B cell (primary cell): ENCODE measurements around the gene DGAT2. TPM values are rescaled to one million over a fixed set of nuclear protein-coding genes. Genes with fewer than 3 reads are reported as not detected.

Experiments used
- ATAC-seq: fragments of 200-7000 bp; cut with Tn5 transposase; one replicate; pipeline ENCODE4 v1.10.0; 2021; ENCODE audit warnings: low read depth, mild to moderate bottlenecking, moderate number of reproducible peaks, moderate library complexity
- CTCF ChIA-PET: fragments of 350-600 bp; sonication (Branson Sonifier 250); formaldehyde crosslinking; loops from one replicate; lab custom pipeline; 2021; ENCODE audit warnings: antibody characterized with exemption, inconsistent platforms; lab: Charles Lee
- POLR2A ChIA-PET: fragments of 350-600 bp; sonication (Branson Sonifier 250); formaldehyde crosslinking; loops from one replicate; lab custom pipeline; 2021; ENCODE audit warnings: antibody characterized with exemption; lab: Charles Lee
- DNase-seq: peaks from one replicate; pipeline ENCODE4 v3.0.0; 2013
- H2AFZ ChIP-seq: 2 replicates; pipeline ENCODE4 v1.6.1; 2012; ENCODE audit warnings: mild to moderate bottlenecking, low read depth, low read length; ENCODE audit not compliant: insufficient read depth, poor library complexity, severe bottlenecking
- H3K27ac ChIP-seq, 2 donors: 1 replicate in 1 of 2; 2 replicates in 1 of 2; pipeline ENCODE4 v1.5.1; 2012 to 2013; ENCODE audit warnings: low read length in 2 of 2, mild to moderate bottlenecking in 2 of 2, moderate library complexity in 1 of 2
- H3K27me3 ChIP-seq, 4 experiments: fragments of 200-600 bp in 1 of 4; sonication (generic) in 1 of 4; replicated peaks in 1 of 4; 1 replicate in 2 of 4; 2 replicates in 2 of 4; pipeline versions ENCODE4 v1.6.1 to v1.7.0; 2013 to 2016; ENCODE audit warnings: low read length in 3 of 4, mild to moderate bottlenecking in 2 of 4, mixed read lengths in 1 of 4, moderate library complexity in 1 of 4; ENCODE audit not compliant: insufficient read depth in 4 of 4, control insufficient read depth in 3 of 4; ENCODE audit errors: control extremely low read depth in 1 of 4
- H3K36me3 ChIP-seq, 2 experiments: replicated peaks in 1 of 2; 1 replicate in 1 of 2; 2 replicates in 1 of 2; pipeline versions ENCODE4 v1.6.1 to v1.7.1; 2013; ENCODE audit warnings: low read length in 1 of 2; ENCODE audit not compliant: insufficient read depth in 2 of 2, control insufficient read depth in 1 of 2; ENCODE audit errors: control extremely low read depth in 1 of 2, extremely low read depth in 1 of 2
- H3K4me1 ChIP-seq, 2 donors: fragments of 200-600 bp in 1 of 2; sonication (generic) in 1 of 2; 1 replicate in 1 of 2; 2 replicates in 1 of 2; pipeline versions ENCODE4 v1.5.1 to v1.6.1; 2013 to 2017; ENCODE audit warnings: low read length in 2 of 2; ENCODE audit not compliant: control insufficient read depth in 2 of 2, insufficient read depth in 2 of 2
- H3K4me2 ChIP-seq: replicated peaks from 2 replicates; pipeline ENCODE3; 2012; ENCODE audit warnings: mild to moderate bottlenecking, low read depth, low read length; ENCODE audit not compliant: poor library complexity, severe bottlenecking
- H3K4me3 ChIP-seq, 5 experiments: fragments of 200-600 bp in 1 of 5; sonication (generic) in 1 of 5; 1 replicate in 3 of 5; 2 replicates in 2 of 5; pipeline versions ENCODE4 v1.5.1 to v1.7.0; 2011 to 2016; ENCODE audit warnings: low read length in 4 of 5, mild to moderate bottlenecking in 4 of 5, low read depth in 2 of 5, control low read depth in 1 of 5, moderate library complexity in 1 of 5; ENCODE audit not compliant: insufficient read depth in 1 of 5; ENCODE audit errors: control extremely low read depth in 1 of 5, extremely low read depth in 1 of 5
- H3K79me2 ChIP-seq: fragments of 200-600 bp; sonication (generic); one replicate; pipeline ENCODE4 v1.6.0; 2016; ENCODE audit warnings: low read length; ENCODE audit not compliant: control insufficient read depth, insufficient read depth
- H3K9ac ChIP-seq: fragments of 200-600 bp; sonication (generic); 2 replicates; pipeline ENCODE4 v1.6.1; 2017; ENCODE audit warnings: mild to moderate bottlenecking, low read length, moderate library complexity
- H3K9me3 ChIP-seq, 3 donors: one replicate each; pipeline versions ENCODE4 v1.6.1 to v1.7.1; 2013; ENCODE audit warnings: low read length in 2 of 3; ENCODE audit not compliant: control insufficient read depth in 2 of 3, insufficient read depth in 1 of 3; ENCODE audit errors: control extremely low read depth in 1 of 3
- H4K20me1 ChIP-seq: 2 replicates; pipeline ENCODE4 v1.6.0; 2012; ENCODE audit warnings: mild to moderate bottlenecking, low read length; ENCODE audit not compliant: insufficient read depth, control insufficient read depth, poor library complexity, severe bottlenecking
- H3K27ac Mint-ChIP-seq: one replicate; pipeline ENCODE4 v1.8.0; 2021; ENCODE audit warnings: mixed read lengths
- H3K27me3 Mint-ChIP-seq: one replicate; pipeline ENCODE4 v1.8.0; 2021; ENCODE audit warnings: mixed read lengths
- H3K4me1 Mint-ChIP-seq: one replicate; pipeline ENCODE4 v1.8.0; 2021; ENCODE audit warnings: mixed read lengths
- H3K4me3 Mint-ChIP-seq: one replicate; pipeline ENCODE4 v1.8.0; 2021; ENCODE audit warnings: mixed read lengths
- H3K9me3 Mint-ChIP-seq: one replicate; pipeline ENCODE4 v1.8.0; 2022; ENCODE audit warnings: mixed read lengths; ENCODE audit not compliant: insufficient read depth
- EZH2 ChIP-seq: IDR thresholded peaks from 2 replicates; pipeline ENCODE4 v1.6.1; 2012; ENCODE audit warnings: borderline replicate concordance, low read depth, mild to moderate bottlenecking, moderate library complexity, low read length; ENCODE audit not compliant: insufficient read depth, poor library complexity, severe bottlenecking
- WGBS: methylation state at CpG from one replicate; pipeline ENCODE4 v1.1.5; 2013; ENCODE audit warnings: missing lambda C conversion rate; ENCODE audit not compliant: insufficient coverage; 5-methylcytosine and 5-hydroxymethylcytosine counted together
- intact Hi-C: fragments of 100-400 bp; cut with micrococcal nuclease; formaldehyde crosslinking; loops from one replicate; pipeline ENCODE4 v1.10.0; 2022
- polyA plus RNA-seq: library from polyadenylated mRNA; depleted of rRNA; stranded (reverse); fragments of >200 nt; gene quantifications from 2 replicates; pipeline ENCODE4 v1.2.3, GENCODE V29; 2012
- total RNA-seq, 2 donors: library from RNA; stranded (reverse); fragments of 120-200 nt in 1 of 2; gene quantifications; 1 replicate in 1 of 2; 2 replicates in 1 of 2; pipeline versions ENCODE4 v1.2.3 to v1.2.4, GENCODE V29; 2013 to 2022
- TF ChIP-seq, protein P1 (sequence below): fragments of 200-600 bp; IDR thresholded peaks from one replicate; pipeline ENCODE4 v1.8.0; 2022; ENCODE audit warnings: antibody characterized with exemption, mild to moderate bottlenecking

DGAT2 gene
- total and polyA plus RNA-seq, 2 donors (not counting 1 experiment from before 2014, with no cell fraction given), result 5.8 to 6.5 TPM

DNA sequence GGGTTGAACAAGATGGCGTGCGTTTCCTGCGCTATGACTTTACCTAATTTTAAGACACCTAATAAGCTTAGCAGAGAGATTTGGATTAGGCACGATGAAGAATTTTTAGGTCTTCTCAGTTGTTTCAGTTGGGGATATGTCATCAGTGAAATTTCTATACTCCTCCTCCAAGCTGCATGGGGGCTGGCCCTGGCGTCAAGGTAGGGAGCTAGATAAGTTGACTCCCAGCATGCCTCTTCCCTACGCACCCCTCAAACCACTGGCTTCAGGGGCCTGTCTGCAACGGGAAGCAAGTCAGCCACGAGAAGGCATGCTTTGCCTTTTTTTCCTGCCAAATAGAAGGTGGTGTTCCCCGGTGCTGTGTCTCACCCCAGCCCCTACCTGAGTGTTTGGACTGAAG, 13.3 kb downstream of the DGAT2 start:
- peaks cover 32% of the 10 kb centered on the region for H3K4me1 Mint-ChIP-seq
- H3K9ac ChIP-seq, result no peak overlapping the region
- no peak overlapping the region for H3K27ac Mint-ChIP-seq
- DNase-seq (no peak), ATAC-seq (no peak)
- intact Hi-C loops, result no loop called here
- 90% methylated on average over 5 of the region's 9 CpGs for WGBS
- H2AFZ ChIP-seq, result no peak overlapping the region
- ChIA-PET CTCF (interaction anchor here (1.5 kb wide), 1 partner anchor 22 kb away, joined by 4 read pairs; no protein-coding TSS in a partner anchor), POLR2A (no interaction called here)
- no peak for TF ChIP-seq EZH2
- TF ChIP-seq, protein P1, sequence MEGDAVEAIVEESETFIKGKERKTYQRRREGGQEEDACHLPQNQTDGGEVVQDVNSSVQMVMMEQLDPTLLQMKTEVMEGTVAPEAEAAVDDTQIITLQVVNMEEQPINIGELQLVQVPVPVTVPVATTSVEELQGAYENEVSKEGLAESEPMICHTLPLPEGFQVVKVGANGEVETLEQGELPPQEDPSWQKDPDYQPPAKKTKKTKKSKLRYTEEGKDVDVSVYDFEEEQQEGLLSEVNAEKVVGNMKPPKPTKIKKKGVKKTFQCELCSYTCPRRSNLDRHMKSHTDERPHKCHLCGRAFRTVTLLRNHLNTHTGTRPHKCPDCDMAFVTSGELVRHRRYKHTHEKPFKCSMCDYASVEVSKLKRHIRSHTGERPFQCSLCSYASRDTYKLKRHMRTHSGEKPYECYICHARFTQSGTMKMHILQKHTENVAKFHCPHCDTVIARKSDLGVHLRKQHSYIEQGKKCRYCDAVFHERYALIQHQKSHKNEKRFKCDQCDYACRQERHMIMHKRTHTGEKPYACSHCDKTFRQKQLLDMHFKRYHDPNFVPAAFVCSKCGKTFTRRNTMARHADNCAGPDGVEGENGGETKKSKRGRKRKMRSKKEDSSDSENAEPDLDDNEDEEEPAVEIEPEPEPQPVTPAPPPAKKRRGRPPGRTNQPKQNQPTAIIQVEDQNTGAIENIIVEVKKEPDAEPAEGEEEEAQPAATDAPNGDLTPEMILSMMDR, result no peak
- peaks cover 16 to 27% of the 10 kb centered on the region in 2 donors for H3K4me1 ChIP-seq
- no peaks in the 10 kb centered on the region for H3K27me3 Mint-ChIP-seq
- H3K79me2 ChIP-seq, result peaks cover 4% of the 10 kb centered on the region
- no peak overlapping the region for H3K4me3 Mint-ChIP-seq
- no peaks in the 10 kb centered on the region for H3K9me3 ChIP-seq
- H3K36me3 ChIP-seq, result peaks cover 0 to 12% of the 10 kb centered on the region in 2 experiments
- H3K4me2 ChIP-seq, result no peak overlapping the region
- H3K27me3 ChIP-seq, result no peaks in the 10 kb centered on the region
- H3K9me3 Mint-ChIP-seq, result no peaks in the 10 kb centered on the region
- H3K27ac ChIP-seq, result no peak overlapping the region
- H3K4me3 ChIP-seq, result no peak overlapping the region
- H4K20me1 ChIP-seq, result no peaks in the 10 kb centered on the region

DNA sequence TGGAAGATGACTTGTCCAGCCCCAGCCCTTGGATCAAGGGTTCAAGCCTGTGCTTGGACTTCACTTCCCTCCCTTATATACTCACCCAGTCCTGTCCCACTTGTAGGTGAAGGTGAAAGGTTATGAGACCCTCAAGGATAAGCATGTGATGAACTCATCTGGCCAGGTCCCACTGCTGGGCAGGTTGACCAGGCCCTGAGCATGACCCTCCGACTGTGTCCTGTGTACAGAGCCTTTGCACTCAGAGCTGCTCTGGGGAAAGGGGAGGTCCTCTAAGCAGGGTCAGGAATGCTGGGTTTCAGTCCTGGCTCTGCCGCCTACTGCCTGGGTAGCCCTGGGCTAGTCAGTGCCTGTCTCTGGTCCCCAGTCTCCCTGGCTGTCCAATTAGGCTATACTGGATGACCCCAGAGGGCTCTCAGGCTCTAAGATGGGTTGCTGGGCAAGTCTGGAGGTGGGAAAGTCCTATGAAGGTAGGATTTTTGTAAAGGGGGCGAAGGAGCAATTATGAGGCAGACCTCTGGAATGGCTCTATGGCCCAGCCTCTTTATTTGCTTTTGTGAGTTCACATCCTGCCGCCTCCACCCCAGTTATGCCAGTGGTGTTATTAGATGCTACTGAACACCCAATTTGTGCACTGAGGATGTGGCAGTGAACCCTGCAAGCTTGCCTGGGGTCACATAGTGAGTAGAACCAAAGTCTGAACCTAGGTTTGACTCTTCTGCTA, 14.1 kb downstream of the DGAT2 start:
- DNase-seq (no peak), ATAC-seq (no peak)
- H3K9ac ChIP-seq, result no peak overlapping the region
- no peaks in the 10 kb centered on the region for H4K20me1 ChIP-seq
- no peak overlapping the region for H3K27ac ChIP-seq
- ChIA-PET POLR2A (no interaction called here), CTCF (interaction anchor here (1.5 kb wide), 1 partner anchor 21 kb away, joined by 4 read pairs; no protein-coding TSS in a partner anchor)
- Mint-ChIP-seq H3K27me3 (no peaks in the 10 kb centered on the region), H3K27ac (no peak overlapping the region), H3K4me1 (peaks cover 24% of the 10 kb centered on the region), H3K9me3 (no peaks in the 10 kb centered on the region), H3K4me3 (no peak overlapping the region)
- H3K4me3 ChIP-seq, result no peak overlapping the region
- TF ChIP-seq, protein P1, result no peak
- TF ChIP-seq EZH2, result no peak
- no peaks in the 10 kb centered on the region for H3K9me3 ChIP-seq
- intact Hi-C loops, result no loop called here
- 100% methylated on average over 4 of the region's 4 CpGs for WGBS
- no peak overlapping the region for H3K4me2 ChIP-seq
- peaks cover 10 to 19% of the 10 kb centered on the region in 2 donors for H3K4me1 ChIP-seq
- no peaks in the 10 kb centered on the region for H3K27me3 ChIP-seq
- no peak overlapping the region for H2AFZ ChIP-seq
- peaks cover 3% of the 10 kb centered on the region for H3K79me2 ChIP-seq
- H3K36me3 ChIP-seq, result peaks cover 0 to 12% of the 10 kb centered on the region in 2 experiments
